ENCODE results near the gene ACTL6B.
"Not testable (repeated sequence)": the region's sequence is repeated elsewhere in the genome, so short reads cannot be mapped to it uniquely, and the experiment has no call there.

Gene ACTL6B

GRCh38 chr7:100673302-100673941 is 17.2 kb upstream of the ACTL6B start, which contains the start of gene GNB2:
TSS of gene GNB2 (plus strand) at chr7:100673740. CDS start at chr7:100676266, 2,526 bp downstream.
- DNase-seq (ENCODE audit: insufficient read length, low spot score) (peak; percentile 91), FAIRE-seq (peak; percentile 98)
- TF ChIP-seq POLR2A (IDR thresholded peaks at IDR 0.05; ENCODE audit: low read depth, low read length) (peak; percentile 62), POU2F2 (IDR thresholded peaks at IDR 0.05; ENCODE audit: low read depth, low read length) (0 out of 2 replicates have a peak, but pooled peaks have one; percentile 39), TAF1 (IDR thresholded peaks at IDR 0.05; ENCODE audit: low read depth, low read length) (peak; percentile 77), SPI1 (IDR thresholded peaks at IDR 0.05; ENCODE audit: low read depth, low read length) (no peak), POLR2AphosphoS5 (IDR thresholded peaks at IDR 0.05; ENCODE audit: low read depth, low read length) (peak; percentile 52; the same call in 1 of the 2 replicates), PAX5 (IDR thresholded peaks at IDR 0.05; ENCODE audit: insufficient read depth, low read length, severe bottlenecking) (no peak)

GRCh38 chr7:100671353-100672327 is 15.4 kb upstream of the ACTL6B start:
- DNase-seq (ENCODE audit: insufficient read length, low spot score), result no peak
- FAIRE-seq, result no peak
- TF ChIP-seq SPI1 (IDR thresholded peaks at IDR 0.05; ENCODE audit: low read depth, low read length), result no peak

- FAIRE-seq (no peak), DNase-seq (ENCODE audit: insufficient read length, low spot score) (no peak)
- no peak for TF ChIP-seq PAX5 (IDR thresholded peaks at IDR 0.05; ENCODE audit: insufficient read depth, low read length, severe bottlenecking)
- TF ChIP-seq POU2F2 (IDR thresholded peaks at IDR 0.05; ENCODE audit: low read depth, low read length), result no peak
- no peak for TF ChIP-seq POLR2A (IDR thresholded peaks at IDR 0.05; ENCODE audit: low read depth, low read length)
- TF ChIP-seq TAF1 (IDR thresholded peaks at IDR 0.05; ENCODE audit: low read depth, low read length), result no peak
- no peak for TF ChIP-seq SPI1 (IDR thresholded peaks at IDR 0.05; ENCODE audit: low read depth, low read length)
- no peak for TF ChIP-seq POLR2AphosphoS5 (IDR thresholded peaks at IDR 0.05; ENCODE audit: low read depth, low read length)
These were observed 13.8 kb upstream of the ACTL6B start for GRCh38 chr7:100670074-100670473.

- not testable (repeated sequence) for DNase-seq (ENCODE audit: insufficient read length, low spot score); FAIRE-seq
These were observed 12.9 kb upstream of the ACTL6B start for GRCh38 chr7:100669106-100669505.

GRCh38 chr7:100668069-100668449 is 11.8 kb upstream of the ACTL6B start:
- no peak for DNase-seq (ENCODE audit: insufficient read length, low spot score)
- no peak for FAIRE-seq
- no peak for TF ChIP-seq POLR2A (IDR thresholded peaks at IDR 0.05; ENCODE audit: low read depth, low read length)
- no peak for TF ChIP-seq SPI1 (IDR thresholded peaks at IDR 0.05; ENCODE audit: low read depth, low read length)
- TF ChIP-seq TAF1 (IDR thresholded peaks at IDR 0.05; ENCODE audit: low read depth, low read length), result no peak
- no peak for TF ChIP-seq PAX5 (IDR thresholded peaks at IDR 0.05; ENCODE audit: insufficient read depth, low read length, severe bottlenecking)
- no peak for TF ChIP-seq POU2F2 (IDR thresholded peaks at IDR 0.05; ENCODE audit: low read depth, low read length)
- TF ChIP-seq POLR2AphosphoS5 (IDR thresholded peaks at IDR 0.05; ENCODE audit: low read depth, low read length), result no peak

- FAIRE-seq (no peak), DNase-seq (ENCODE audit: insufficient read length, low spot score) (no peak)
- TF ChIP-seq SPI1 (IDR thresholded peaks at IDR 0.05; ENCODE audit: low read depth, low read length), result peak; percentile 74
- no peak for TF ChIP-seq TAF1 (IDR thresholded peaks at IDR 0.05; ENCODE audit: low read depth, low read length)
These were observed 11.3 kb upstream of the ACTL6B start for GRCh38 chr7:100667331-100668068.

GRCh38 chr7:100665168-100665726 is 9.0 kb upstream of the ACTL6B start:
- FAIRE-seq, result no peak
- DNase-seq (ENCODE audit: insufficient read length, low spot score), result no peak
- TF ChIP-seq POLR2AphosphoS5 (IDR thresholded peaks at IDR 0.05; ENCODE audit: low read depth, low read length) (no peak), SPI1 (IDR thresholded peaks at IDR 0.05; ENCODE audit: low read depth, low read length) (no peak), POLR2A (IDR thresholded peaks at IDR 0.05; ENCODE audit: low read depth, low read length) (no peak), PAX5 (IDR thresholded peaks at IDR 0.05; ENCODE audit: insufficient read depth, low read length, severe bottlenecking) (no peak), POU2F2 (IDR thresholded peaks at IDR 0.05; ENCODE audit: low read depth, low read length) (no peak), TAF1 (IDR thresholded peaks at IDR 0.05; ENCODE audit: low read depth, low read length) (no peak)

- not testable (repeated sequence) for FAIRE-seq; DNase-seq (ENCODE audit: insufficient read length, low spot score)
These were observed 6.0 kb upstream of the ACTL6B start for GRCh38 chr7:100662194-100662776.

- FAIRE-seq, result no peak
- DNase-seq (ENCODE audit: insufficient read length, low spot score), result no peak
- TF ChIP-seq PAX5 (IDR thresholded peaks at IDR 0.05; ENCODE audit: insufficient read depth, low read length, severe bottlenecking) (no peak), POLR2AphosphoS5 (IDR thresholded peaks at IDR 0.05; ENCODE audit: low read depth, low read length) (no peak), POU2F2 (IDR thresholded peaks at IDR 0.05; ENCODE audit: low read depth, low read length) (no peak), POLR2A (IDR thresholded peaks at IDR 0.05; ENCODE audit: low read depth, low read length) (no peak), TAF1 (IDR thresholded peaks at IDR 0.05; ENCODE audit: low read depth, low read length) (no peak)
These were observed 1.1 kb downstream of the ACTL6B start for GRCh38 chr7:100654908-100655831.

All from GM12891 (cell line).